Measurements from ENCODE around the gene SEC14L6.

The SEC14L6 gene

GRCh38 chr22:30582788-30583545 is 36.4 kb upstream of the SEC14L6 start:
- no peak overlapping the region for H2AFZ ChIP-seq (ENCODE audit: low read length)
- H3K79me2 ChIP-seq (ENCODE audit: insufficient read depth, low read length) = no peaks in the 10 kb centered on the region
- no peak overlapping the region for H3K4me3 ChIP-seq (ENCODE audit: low read length, poor library complexity, severe bottlenecking)
- no peak overlapping the region for H3K4me2 ChIP-seq (ENCODE audit: low read depth, low read length, poor library complexity, severe bottlenecking)
- no peaks in the 10 kb centered on the region for H3K9me2 ChIP-seq (replicated peaks; ENCODE audit: low read depth, low read length)
- H3K4me1 ChIP-seq (ENCODE audit: insufficient read depth, low read length, poor library complexity, severe bottlenecking) = no peaks in the 10 kb centered on the region
- H3K36me3 ChIP-seq (ENCODE audit: insufficient read depth, low read length) = peaks cover 88% of the 10 kb centered on the region; the same call in 1 of the 2 replicates
- TF ChIP-seq EZH2phosphoT487 (IDR thresholded peaks at IDR 0.05; ENCODE audit: borderline replicate concordance) (no peak), CTCF (conservative IDR thresholded peaks at IDR 0.05; ENCODE audit: low read length) (no peak)
- H3K27me3 ChIP-seq (ENCODE audit: insufficient read depth, low read length, poor library complexity, severe bottlenecking) = no peaks in the 10 kb centered on the region
- H3K9ac ChIP-seq (ENCODE audit: low read depth, low read length, poor library complexity, severe bottlenecking) = no peak overlapping the region
- no peaks in the 10 kb centered on the region for H4K20me1 ChIP-seq (ENCODE audit: insufficient read depth, low read length, poor library complexity, severe bottlenecking)
- H3F3A ChIP-seq (ENCODE audit: low read depth) = no peaks in the 10 kb centered on the region
- H3K9me3 ChIP-seq (ENCODE audit: insufficient read depth, low read depth, low read length) = no peaks in the 10 kb centered on the region

- H3F3A ChIP-seq (ENCODE audit: low read depth) = no peaks in the 10 kb centered on the region
- no peak overlapping the region for H3K4me3 ChIP-seq (ENCODE audit: low read length, poor library complexity, severe bottlenecking)
- H3K9me2 ChIP-seq (replicated peaks; ENCODE audit: low read depth, low read length) = no peaks in the 10 kb centered on the region
- no peak overlapping the region for H2AFZ ChIP-seq (ENCODE audit: low read length)
- H3K9me3 ChIP-seq (ENCODE audit: insufficient read depth, low read depth, low read length) = no peaks in the 10 kb centered on the region
- no peak for TF ChIP-seq EZH2phosphoT487 (IDR thresholded peaks at IDR 0.05; ENCODE audit: borderline replicate concordance)
- TF ChIP-seq CTCF (conservative IDR thresholded peaks at IDR 0.05; ENCODE audit: low read length) = no peak
- H3K4me2 ChIP-seq (ENCODE audit: low read depth, low read length, poor library complexity, severe bottlenecking) = no peak overlapping the region
- H3K4me1 ChIP-seq (ENCODE audit: insufficient read depth, low read length, poor library complexity, severe bottlenecking) = no peaks in the 10 kb centered on the region
- H3K27me3 ChIP-seq (ENCODE audit: insufficient read depth, low read length, poor library complexity, severe bottlenecking) = no peaks in the 10 kb centered on the region
- no peaks in the 10 kb centered on the region for H4K20me1 ChIP-seq (ENCODE audit: insufficient read depth, low read length, poor library complexity, severe bottlenecking)
- H3K36me3 ChIP-seq (ENCODE audit: insufficient read depth, low read length) = peaks cover 84% of the 10 kb centered on the region; the same call in 1 of the 2 replicates
- H3K79me2 ChIP-seq (ENCODE audit: insufficient read depth, low read length) = no peaks in the 10 kb centered on the region
- H3K9ac ChIP-seq (ENCODE audit: low read depth, low read length, poor library complexity, severe bottlenecking) = no peak overlapping the region
Observed at GRCh38 chr22:30582051-30582450, 35.5 kb upstream of the SEC14L6 start.

- H4K20me1 ChIP-seq (ENCODE audit: insufficient read depth, low read length, poor library complexity, severe bottlenecking) = no peaks in the 10 kb centered on the region
- H3K9ac ChIP-seq (ENCODE audit: low read depth, low read length, poor library complexity, severe bottlenecking) = no peak overlapping the region
- H3K4me3 ChIP-seq (ENCODE audit: low read length, poor library complexity, severe bottlenecking) = no peak overlapping the region
- no peak overlapping the region for H2AFZ ChIP-seq (ENCODE audit: low read length)
- no peaks in the 10 kb centered on the region for H3F3A ChIP-seq (ENCODE audit: low read depth)
- TF ChIP-seq EZH2phosphoT487 (IDR thresholded peaks at IDR 0.05; ENCODE audit: borderline replicate concordance) (no peak), CTCF (conservative IDR thresholded peaks at IDR 0.05; ENCODE audit: low read length) (no peak)
- peaks cover 82% of the 10 kb centered on the region; the same call in 1 of the 2 replicates for H3K36me3 ChIP-seq (ENCODE audit: insufficient read depth, low read length)
- no peak overlapping the region for H3K4me2 ChIP-seq (ENCODE audit: low read depth, low read length, poor library complexity, severe bottlenecking)
- H3K4me1 ChIP-seq (ENCODE audit: insufficient read depth, low read length, poor library complexity, severe bottlenecking) = no peaks in the 10 kb centered on the region
- H3K27me3 ChIP-seq (ENCODE audit: insufficient read depth, low read length, poor library complexity, severe bottlenecking) = no peaks in the 10 kb centered on the region
- H3K9me2 ChIP-seq (replicated peaks; ENCODE audit: low read depth, low read length) = no peaks in the 10 kb centered on the region
- no peaks in the 10 kb centered on the region for H3K9me3 ChIP-seq (ENCODE audit: insufficient read depth, low read depth, low read length)
- no peaks in the 10 kb centered on the region for H3K79me2 ChIP-seq (ENCODE audit: insufficient read depth, low read length)
Observed at GRCh38 chr22:30580896-30581295, 34.4 kb upstream of the SEC14L6 start.
